ENCODE measurements around the gene SPSB1. TPM values are rescaled to one million over a fixed set of nuclear protein-coding genes. Genes with fewer than 3 reads are reported as not detected.
A peak's percentile ranks its signal among the peaks of the same experiment; 100 is the strongest.

Gene SPSB1
- total RNA-seq, 6 experiments from 2014 or later, result 5.9 to 10.4 (median 8.6) TPM

DNA sequence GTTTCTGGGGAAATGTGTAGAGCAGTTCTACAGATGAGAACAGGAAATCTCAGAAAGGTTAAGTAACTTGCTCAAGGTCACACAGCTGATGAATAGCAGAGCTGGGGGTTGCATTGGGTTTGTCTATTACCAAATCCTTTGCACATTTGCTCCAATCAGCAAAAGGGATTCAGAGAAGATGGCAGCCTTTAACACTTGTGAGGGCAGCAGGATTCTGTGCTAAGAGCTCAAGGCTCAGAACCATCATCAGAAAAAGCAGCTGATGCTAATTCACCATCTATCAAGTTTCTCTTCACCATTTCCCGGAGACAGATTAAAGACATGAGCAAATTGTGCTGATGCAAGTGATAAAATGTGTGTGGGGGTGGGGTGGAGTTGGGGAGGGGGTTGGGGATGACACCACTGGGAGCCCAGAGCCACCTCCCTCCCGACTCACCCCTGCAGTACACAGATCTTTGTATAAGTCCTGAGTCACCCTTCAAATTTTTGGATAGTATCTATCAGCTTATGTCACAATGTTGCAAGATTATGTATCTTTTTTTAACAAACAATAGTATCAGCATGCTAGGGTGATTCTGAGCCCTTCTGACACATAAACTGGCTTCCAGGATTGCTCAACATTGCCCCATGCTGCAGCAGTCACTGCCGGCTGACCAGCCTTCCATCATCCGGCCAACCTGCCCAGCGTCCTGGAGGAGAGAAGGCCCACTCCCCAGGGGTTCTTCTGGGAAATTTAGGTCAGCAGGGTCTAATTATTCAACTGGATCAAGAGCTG, 2.8 kb upstream of the SPSB1 start:
- peaks cover 25% of the 10 kb centered on the region for H3K4me1 Mint-ChIP-seq (ENCODE audit: low read depth)
- H3K9me3 Mint-ChIP-seq, result peaks cover 10% of the 10 kb centered on the region
- peaks cover 4% of the 10 kb centered on the region for H3K27me3 Mint-ChIP-seq (ENCODE audit: insufficient read depth)
- H3K36me3 Mint-ChIP-seq (ENCODE audit: low read depth), result no peaks in the 10 kb centered on the region
- H3K27ac Mint-ChIP-seq, result peak overlapping the region; percentile 69
- peak overlapping the region; percentile 29; the same call in 1 of the 2 replicates for H3K4me3 Mint-ChIP-seq
- DNase-seq, result peak; percentile 88
- TF ChIP-seq, protein P1, sequence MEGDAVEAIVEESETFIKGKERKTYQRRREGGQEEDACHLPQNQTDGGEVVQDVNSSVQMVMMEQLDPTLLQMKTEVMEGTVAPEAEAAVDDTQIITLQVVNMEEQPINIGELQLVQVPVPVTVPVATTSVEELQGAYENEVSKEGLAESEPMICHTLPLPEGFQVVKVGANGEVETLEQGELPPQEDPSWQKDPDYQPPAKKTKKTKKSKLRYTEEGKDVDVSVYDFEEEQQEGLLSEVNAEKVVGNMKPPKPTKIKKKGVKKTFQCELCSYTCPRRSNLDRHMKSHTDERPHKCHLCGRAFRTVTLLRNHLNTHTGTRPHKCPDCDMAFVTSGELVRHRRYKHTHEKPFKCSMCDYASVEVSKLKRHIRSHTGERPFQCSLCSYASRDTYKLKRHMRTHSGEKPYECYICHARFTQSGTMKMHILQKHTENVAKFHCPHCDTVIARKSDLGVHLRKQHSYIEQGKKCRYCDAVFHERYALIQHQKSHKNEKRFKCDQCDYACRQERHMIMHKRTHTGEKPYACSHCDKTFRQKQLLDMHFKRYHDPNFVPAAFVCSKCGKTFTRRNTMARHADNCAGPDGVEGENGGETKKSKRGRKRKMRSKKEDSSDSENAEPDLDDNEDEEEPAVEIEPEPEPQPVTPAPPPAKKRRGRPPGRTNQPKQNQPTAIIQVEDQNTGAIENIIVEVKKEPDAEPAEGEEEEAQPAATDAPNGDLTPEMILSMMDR (IDR thresholded peaks at IDR 0.05), result no peak

DNA sequence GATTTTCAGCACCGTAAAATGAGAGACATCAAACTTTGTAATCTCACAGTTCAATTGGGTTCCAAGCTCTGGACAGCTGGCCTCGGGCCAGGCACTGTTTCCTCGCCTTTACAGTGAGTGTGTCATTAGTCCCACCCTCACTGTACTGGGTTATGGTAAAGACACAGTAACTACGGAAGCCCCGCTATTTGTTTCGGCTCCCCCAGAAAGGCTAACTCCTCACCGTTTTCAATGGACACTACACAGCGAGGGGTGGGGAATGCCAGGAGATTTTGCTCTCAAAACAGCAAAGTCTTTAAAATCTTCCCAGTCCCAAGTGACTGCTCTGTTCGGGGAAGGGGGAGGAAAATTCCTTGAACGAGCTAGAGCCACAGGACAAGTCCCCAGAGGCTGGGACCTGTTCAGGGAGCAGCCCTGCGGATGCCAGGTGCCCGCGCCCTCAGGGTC, 757 bp upstream of the SPSB1 start:
- Mint-ChIP-seq H3K27ac (peak overlapping the region; percentile 62), H3K9me3 (peaks cover 10% of the 10 kb centered on the region), H3K27me3 (ENCODE audit: insufficient read depth) (no peaks in the 10 kb centered on the region), H3K36me3 (ENCODE audit: low read depth) (peaks cover 10% of the 10 kb centered on the region; the same call in 1 of the 2 replicates), H3K4me1 (ENCODE audit: low read depth) (peaks cover 25% of the 10 kb centered on the region), H3K4me3 (peak overlapping the region; percentile 81)
- peak; percentile 60 for DNase-seq
- TF ChIP-seq, protein P1 (IDR thresholded peaks at IDR 0.05), result no peak

DNA sequence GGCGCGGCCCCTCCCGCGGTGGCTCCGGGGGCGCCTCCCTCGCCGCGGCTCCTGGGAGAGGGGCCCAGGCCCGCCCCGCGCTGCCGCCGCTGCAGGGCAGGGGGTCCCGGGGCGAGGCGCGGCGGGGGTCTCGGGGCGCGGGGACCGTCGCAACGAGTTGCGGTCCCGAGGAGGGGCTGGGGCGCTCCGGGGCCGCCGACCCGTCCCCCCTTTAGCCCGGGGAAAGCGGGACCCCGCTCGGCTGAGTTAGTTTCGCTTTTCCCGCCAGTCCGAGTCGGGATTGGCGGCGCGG, 493 bp downstream of the SPSB1 start:
- Mint-ChIP-seq H3K36me3 (ENCODE audit: low read depth) (peaks cover 19% of the 10 kb centered on the region; the same call in 1 of the 2 replicates), H3K27ac (no peak overlapping the region), H3K27me3 (ENCODE audit: insufficient read depth) (no peaks in the 10 kb centered on the region), H3K4me3 (no peak overlapping the region), H3K4me1 (ENCODE audit: low read depth) (peaks cover 25% of the 10 kb centered on the region), H3K9me3 (peaks cover 8% of the 10 kb centered on the region)
- DNase-seq, result no peak
- TF ChIP-seq, protein P1 (IDR thresholded peaks at IDR 0.05), result no peak

DNA sequence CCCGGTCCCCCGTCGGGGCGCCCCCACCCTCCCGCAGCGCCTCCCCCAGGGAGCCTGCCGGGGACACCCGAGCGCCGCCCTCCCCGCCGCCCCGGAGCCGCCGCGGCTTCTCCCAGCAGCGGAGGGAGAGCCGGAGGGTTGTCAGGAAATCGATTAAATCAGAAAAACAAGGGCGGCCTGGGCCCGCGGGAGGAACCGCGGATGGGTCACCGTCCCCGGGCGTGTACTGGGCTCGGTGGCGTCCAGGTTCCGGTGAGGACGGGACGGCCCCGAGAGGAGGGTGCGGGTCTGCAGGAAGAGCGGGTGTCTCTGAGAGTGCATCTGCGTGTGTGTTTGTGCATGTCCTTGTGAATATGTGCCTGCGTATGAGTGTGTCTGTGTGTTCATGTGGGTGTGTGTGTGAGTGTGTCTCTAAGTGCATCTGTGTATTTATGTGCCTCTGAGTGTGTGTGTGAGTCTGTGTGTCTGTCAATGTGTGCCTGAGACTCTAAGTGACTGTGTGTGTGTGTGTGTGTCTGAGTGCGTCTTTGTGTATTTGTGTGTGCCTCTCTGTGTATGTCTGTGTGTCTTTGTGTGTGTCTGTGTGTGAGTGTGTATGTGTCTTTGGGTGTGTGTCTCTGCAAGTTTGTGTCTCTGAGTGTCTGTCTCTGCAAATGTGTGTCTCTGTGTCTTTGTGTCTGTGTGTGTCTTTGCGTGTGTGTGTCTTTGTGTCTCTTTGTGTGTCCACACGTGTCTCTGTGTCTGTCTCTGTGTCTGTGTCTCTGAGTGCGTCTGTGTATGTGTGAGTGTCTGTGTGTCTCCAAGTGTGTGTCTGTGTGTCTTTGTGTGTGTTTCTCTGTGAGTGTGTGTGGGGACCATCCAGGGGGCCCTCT, 1.1 kb downstream of the SPSB1 start:
- Mint-ChIP-seq H3K27ac (no peak overlapping the region), H3K9me3 (peaks cover 4% of the 10 kb centered on the region; the same call in 1 of the 2 replicates), H3K4me1 (ENCODE audit: low read depth) (peaks cover 25% of the 10 kb centered on the region), H3K4me3 (no peak overlapping the region), H3K27me3 (ENCODE audit: insufficient read depth) (no peaks in the 10 kb centered on the region), H3K36me3 (ENCODE audit: low read depth) (peaks cover 22% of the 10 kb centered on the region; the same call in 1 of the 2 replicates)
- DNase-seq, result peak; percentile 18
- TF ChIP-seq, protein P1 (IDR thresholded peaks at IDR 0.05), result no peak; the same call in 1 of the 2 replicates

DNA sequence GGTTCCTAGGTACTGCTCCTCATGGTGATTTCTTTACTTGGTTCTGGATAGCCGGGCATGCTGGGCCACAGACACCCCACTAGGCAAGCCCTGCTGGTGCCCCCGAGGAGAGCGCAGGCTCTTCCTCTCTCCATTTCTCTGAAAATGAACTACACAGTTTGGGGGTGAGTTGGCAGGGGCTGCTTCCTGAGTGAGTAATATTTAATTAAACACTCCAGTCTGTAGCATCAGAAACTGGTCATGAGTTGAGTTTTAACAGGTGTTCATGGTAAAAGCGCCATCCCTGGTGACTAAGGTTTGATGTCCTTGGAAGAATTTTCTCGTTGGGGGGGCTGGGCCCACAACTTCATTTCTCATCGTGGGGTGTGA, 1.7 kb downstream of the SPSB1 start:
- DNase-seq, result peak; percentile 88
- TF ChIP-seq, protein P1 (IDR thresholded peaks at IDR 0.05), result no peak
- H3K4me1 Mint-ChIP-seq (ENCODE audit: low read depth), result peaks cover 26% of the 10 kb centered on the region
- no peak overlapping the region for H3K27ac Mint-ChIP-seq
- no peaks in the 10 kb centered on the region for H3K27me3 Mint-ChIP-seq (ENCODE audit: insufficient read depth)
- no peaks in the 10 kb centered on the region for H3K9me3 Mint-ChIP-seq
- H3K4me3 Mint-ChIP-seq, result no peak overlapping the region
- peaks cover 22% of the 10 kb centered on the region; the same call in 1 of the 2 replicates for H3K36me3 Mint-ChIP-seq (ENCODE audit: low read depth)

Measured in HFFc6 (cell line).